ENCODE results near the gene PDK4. TPM values are rescaled to one million over a fixed set of nuclear protein-coding genes. Genes with fewer than 3 reads are reported as not detected.

Gene PDK4
- total and polyA plus RNA-seq, 8 donors = 53.5 to 697 (median 111) TPM

DNA sequence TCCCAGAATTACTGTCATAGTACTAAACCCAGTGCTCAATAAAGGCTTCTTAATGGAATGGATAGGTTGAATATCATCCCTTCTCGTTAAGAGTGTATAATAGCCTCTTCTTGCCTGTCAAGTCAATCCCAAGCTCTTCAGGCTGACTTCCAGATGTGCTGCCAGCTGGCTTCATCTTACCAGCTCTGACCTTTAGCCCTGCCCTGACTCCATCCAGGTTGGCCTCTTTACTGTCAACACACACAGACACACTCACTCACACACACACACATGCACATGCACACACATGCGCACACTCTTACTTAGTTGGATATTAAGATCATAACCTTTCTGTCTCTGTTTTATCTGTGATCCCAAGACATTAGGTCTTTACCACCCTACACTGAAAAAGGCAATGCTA, 61.5 kb downstream of the PDK4 start:
- TF ChIP-seq POLR2A (IDR thresholded peaks at IDR 0.05) (no peak), CTCF (IDR thresholded peaks at IDR 0.05) (no peak), POLR2AphosphoS5 (IDR thresholded peaks at IDR 0.05) (no peak), EP300 (IDR thresholded peaks at IDR 0.05) (no peak)
- intact Hi-C loops (cut with DNase I; ENCODE audit: low total_unique reads) = no loop called here
- Histone ChIP-seq H3K27ac (no peak overlapping the region), H3K9me3 (no peaks in the 10 kb centered on the region), H3K4me3 (no peak overlapping the region), H3K36me3 (no peaks in the 10 kb centered on the region), H3K4me1 (no peaks in the 10 kb centered on the region), H3K27me3 (no peaks in the 10 kb centered on the region)
- 76 to 86% (median 81%) methylated on average over 2 of the region's 2 CpGs for WGBS, 5 donors
- DNase-seq = no peak

Other genes with a start within 250 kb of the PDK4 start
- 1 to 10 TPM in 3 of 5 donors, not detected in 2; 1.2 to 9.4 (median 4.3) TPM for gene PON3, start 200.1 kb downstream of the PDK4 start, total RNA-seq
- 1 to 10 TPM; 2.1 to 4.9 (median 3.4) TPM for gene PON3, start 200.1 kb downstream of the PDK4 start, polyA plus RNA-seq
- 100 to 1,000 TPM in 2 of 5 donors, 10 to 100 TPM in 3; 14.0 to 151 (median 79.9) TPM for gene PON2, start 161.5 kb downstream of the PDK4 start, total RNA-seq
- 10 to 100 TPM in 2 of 3 donors, 1 to 10 TPM in 1; 6.3 to 23.1 (median 16.2) TPM for gene PON2, start 161.5 kb downstream of the PDK4 start, polyA plus RNA-seq
- gene ASB4, start 110.6 kb downstream of the PDK4 start, total RNA-seq = under 1 TPM in 1 of 5 donors, not detected in 4; 0.18 TPM
- 1 to 10 TPM in 1 of 3 donors, under 1 TPM in 2; 0.03 to 1.7 (median 0.37) TPM for gene ASB4, start 110.6 kb downstream of the PDK4 start, polyA plus RNA-seq
- gene DYNC1I1, start 176.0 kb upstream of the PDK4 start, total RNA-seq = 10 to 100 TPM in 3 of 5 donors, 1 to 10 TPM in 2; 5.1 to 69.4 (median 16.5) TPM
- gene DYNC1I1, start 176.0 kb upstream of the PDK4 start, polyA plus RNA-seq = 1 to 10 TPM in 2 of 3 donors, under 1 TPM in 1; 0.93 to 1.5 (median 1.4) TPM

All from stomach (tissue), 9 donors.